ENCODE results near the gene ERC1. TPM values are rescaled to one million over a fixed set of nuclear protein-coding genes. Genes with fewer than 3 reads are reported as not detected.
A peak's percentile ranks its signal among the peaks of the same experiment; 100 is the strongest.

Gene ERC1
- total and polyA plus RNA-seq, 2 experiments from 2014 or later: 18.4 to 29.7 TPM

GRCh38 chr12:992647-993046 lies 1.6 kb downstream of the ERC1 start:
- no peaks in the 10 kb centered on the region for H3K27me3 ChIP-seq
- peak overlapping the region; percentile 85 for H3K4me2 ChIP-seq
- H3K36me3 ChIP-seq (replicated peaks; ENCODE audit: insufficient read depth, low read depth): no peaks in the 10 kb centered on the region
- TF ChIP-seq, protein P1, sequence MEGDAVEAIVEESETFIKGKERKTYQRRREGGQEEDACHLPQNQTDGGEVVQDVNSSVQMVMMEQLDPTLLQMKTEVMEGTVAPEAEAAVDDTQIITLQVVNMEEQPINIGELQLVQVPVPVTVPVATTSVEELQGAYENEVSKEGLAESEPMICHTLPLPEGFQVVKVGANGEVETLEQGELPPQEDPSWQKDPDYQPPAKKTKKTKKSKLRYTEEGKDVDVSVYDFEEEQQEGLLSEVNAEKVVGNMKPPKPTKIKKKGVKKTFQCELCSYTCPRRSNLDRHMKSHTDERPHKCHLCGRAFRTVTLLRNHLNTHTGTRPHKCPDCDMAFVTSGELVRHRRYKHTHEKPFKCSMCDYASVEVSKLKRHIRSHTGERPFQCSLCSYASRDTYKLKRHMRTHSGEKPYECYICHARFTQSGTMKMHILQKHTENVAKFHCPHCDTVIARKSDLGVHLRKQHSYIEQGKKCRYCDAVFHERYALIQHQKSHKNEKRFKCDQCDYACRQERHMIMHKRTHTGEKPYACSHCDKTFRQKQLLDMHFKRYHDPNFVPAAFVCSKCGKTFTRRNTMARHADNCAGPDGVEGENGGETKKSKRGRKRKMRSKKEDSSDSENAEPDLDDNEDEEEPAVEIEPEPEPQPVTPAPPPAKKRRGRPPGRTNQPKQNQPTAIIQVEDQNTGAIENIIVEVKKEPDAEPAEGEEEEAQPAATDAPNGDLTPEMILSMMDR (IDR thresholded peaks at IDR 0.05; ENCODE audit: poor library complexity): no peak
- TF ChIP-seq EZH2phosphoT487 (IDR thresholded peaks at IDR 0.05; ENCODE audit: low read depth, severe bottlenecking, unreplicated experiment): no peak
- no peak for TF ChIP-seq EZH2 (IDR thresholded peaks at IDR 0.05; ENCODE audit: borderline replicate concordance)
- H3K4me1 ChIP-seq (ENCODE audit: insufficient read depth): peaks cover 23% of the 10 kb centered on the region
- WGBS (ENCODE audit: low lambda C conversion rate, missing lambda C conversion rate): 63% methylated on average over 1 of the region's 1 CpG
- H3K27ac ChIP-seq: peak overlapping the region; percentile 100
- H3K4me3 ChIP-seq: no peak overlapping the region
- no peaks in the 10 kb centered on the region for H3K9me2 ChIP-seq (replicated peaks; ENCODE audit: insufficient read depth)
- H3K9me3 ChIP-seq (ENCODE audit: low read depth): no peaks in the 10 kb centered on the region
- H4K20me1 ChIP-seq (ENCODE audit: insufficient read depth, poor library complexity, severe bottlenecking): peaks cover 6% of the 10 kb centered on the region
- H2AFZ ChIP-seq: no peak overlapping the region
- no peak for DNase-seq (ENCODE audit: low spot score)
- H3K79me2 ChIP-seq: peaks cover 78% of the 10 kb centered on the region

DNA sequence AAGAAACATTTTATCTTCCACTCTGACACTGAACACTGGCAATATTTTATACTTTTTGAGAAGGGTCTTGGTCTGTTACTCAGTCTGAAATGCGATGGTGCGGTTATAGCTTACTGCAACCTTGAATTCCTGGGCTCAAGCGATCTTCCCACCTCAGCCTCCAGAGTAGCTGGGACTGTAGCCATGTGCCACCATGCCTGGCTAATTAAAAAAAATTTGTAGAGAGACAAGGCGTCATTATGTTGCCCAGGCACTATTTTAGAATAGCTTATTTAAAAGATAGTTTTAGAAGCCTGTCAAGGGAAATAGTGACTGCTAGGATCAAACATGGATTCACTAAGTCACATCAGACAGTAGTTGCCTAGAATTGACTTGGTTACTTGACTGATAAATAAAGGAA lies 5.9 kb downstream of the ERC1 start:
- H4K20me1 ChIP-seq (ENCODE audit: insufficient read depth, poor library complexity, severe bottlenecking): peaks cover 19% of the 10 kb centered on the region

DNA sequence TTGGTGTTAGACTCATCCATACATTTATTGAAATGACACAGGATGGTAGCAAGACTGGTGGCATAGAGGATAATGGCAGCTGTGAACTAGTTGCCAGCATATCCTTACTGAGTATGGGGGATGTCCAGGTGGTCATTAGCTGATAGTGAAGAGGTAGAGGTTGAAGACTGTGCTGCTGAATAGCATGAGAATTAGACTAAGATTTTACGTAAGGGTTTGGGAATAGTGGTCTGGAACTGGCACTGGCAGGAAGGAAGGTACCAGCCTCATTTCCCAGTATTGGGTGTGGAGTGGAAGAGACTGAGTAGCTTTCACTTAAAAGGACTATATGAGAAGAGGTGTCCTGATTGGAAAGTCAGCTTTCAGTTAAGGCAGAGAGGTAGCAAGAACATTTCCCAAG lies 6.5 kb downstream of the ERC1 start:
- peaks cover 4% of the 10 kb centered on the region for H3K4me1 ChIP-seq (ENCODE audit: insufficient read depth)
- no peak overlapping the region for H3K27ac ChIP-seq
- H3K9me2 ChIP-seq (replicated peaks; ENCODE audit: insufficient read depth): no peaks in the 10 kb centered on the region
- H3K4me3 ChIP-seq: no peak overlapping the region
- peaks cover 89% of the 10 kb centered on the region for H3K79me2 ChIP-seq
- H3K4me2 ChIP-seq: no peak overlapping the region
- no peaks in the 10 kb centered on the region for H3K9me3 ChIP-seq (ENCODE audit: low read depth)
- TF ChIP-seq EZH2phosphoT487 (IDR thresholded peaks at IDR 0.05; ENCODE audit: low read depth, severe bottlenecking, unreplicated experiment) (no peak), EZH2 (IDR thresholded peaks at IDR 0.05; ENCODE audit: borderline replicate concordance) (no peak)
- TF ChIP-seq, protein P1 (IDR thresholded peaks at IDR 0.05; ENCODE audit: poor library complexity): no peak
- H3K36me3 ChIP-seq (replicated peaks; ENCODE audit: insufficient read depth, low read depth): no peaks in the 10 kb centered on the region
- no peak for DNase-seq (ENCODE audit: low spot score)
- no peak overlapping the region for H2AFZ ChIP-seq
- peaks cover 19% of the 10 kb centered on the region for H4K20me1 ChIP-seq (ENCODE audit: insufficient read depth, poor library complexity, severe bottlenecking)
- H3K27me3 ChIP-seq: no peaks in the 10 kb centered on the region
- 100% methylated on average over 1 of the region's 1 CpG for WGBS (ENCODE audit: low lambda C conversion rate, missing lambda C conversion rate)

More for the DNA sequence above, 5.9 kb downstream of the ERC1 start:
- H3K4me2 ChIP-seq: no peak overlapping the region
- no peaks in the 10 kb centered on the region for H3K36me3 ChIP-seq (replicated peaks; ENCODE audit: insufficient read depth, low read depth)
- no peak overlapping the region for H3K27ac ChIP-seq
- H3K27me3 ChIP-seq: no peaks in the 10 kb centered on the region
- DNase-seq (ENCODE audit: low spot score): no peak
- no peak overlapping the region for H2AFZ ChIP-seq
- H3K4me3 ChIP-seq: no peak overlapping the region
- peaks cover 91% of the 10 kb centered on the region for H3K79me2 ChIP-seq
- no peak for TF ChIP-seq EZH2phosphoT487 (IDR thresholded peaks at IDR 0.05; ENCODE audit: low read depth, severe bottlenecking, unreplicated experiment)
- TF ChIP-seq EZH2 (IDR thresholded peaks at IDR 0.05; ENCODE audit: borderline replicate concordance): no peak
- TF ChIP-seq, protein P1 (IDR thresholded peaks at IDR 0.05; ENCODE audit: poor library complexity): no peak
- peaks cover 7% of the 10 kb centered on the region for H3K4me1 ChIP-seq (ENCODE audit: insufficient read depth)
- no peaks in the 10 kb centered on the region for H3K9me3 ChIP-seq (ENCODE audit: low read depth)
- WGBS (ENCODE audit: low lambda C conversion rate, missing lambda C conversion rate): 93% methylated on average over 4 of the region's 4 CpGs
- no peaks in the 10 kb centered on the region for H3K9me2 ChIP-seq (replicated peaks; ENCODE audit: insufficient read depth)

Measured in hepatocyte (in vitro differentiated cells).